H9 (cell line): ENCODE results near the gene ATP1A4. TPM values are rescaled to one million over a fixed set of nuclear protein-coding genes. Genes with fewer than 3 reads are reported as not detected.

Experiments
- DNase-seq: peaks from one replicate; pipeline ENCODE4 v3.0.0-alpha.2; 2017
- H2AFZ ChIP-seq: one replicate; pipeline ENCODE4 v1.6.1; 2013; ENCODE audit warnings: mild to moderate bottlenecking, low read length, control low read depth, moderate library complexity
- H2AK5ac ChIP-seq: 2 replicates; pipeline ENCODE4 v1.6.1; 2013; ENCODE audit warnings: low read length, control low read depth, mixed read lengths; ENCODE audit not compliant: insufficient read length
- H2BK120ac ChIP-seq: one replicate; pipeline ENCODE4 v1.6.1; 2013; ENCODE audit warnings: low read depth, mild to moderate bottlenecking, low read length, control low read depth, inconsistent platforms; ENCODE audit not compliant: poor library complexity, severe bottlenecking
- H2BK12ac ChIP-seq: 2 replicates; pipeline ENCODE4 v1.6.1; 2013; ENCODE audit warnings: low read length, control low read depth, mixed read lengths, low read depth; ENCODE audit not compliant: insufficient read length
- H2BK15ac ChIP-seq: 2 replicates; pipeline ENCODE4 v1.6.1; 2013; ENCODE audit warnings: low read depth, low read length, control low read depth
- H2BK20ac ChIP-seq: one replicate; pipeline ENCODE4 v1.6.1; 2013; ENCODE audit warnings: low read depth, mild to moderate bottlenecking, low read length, control low read depth, inconsistent platforms; ENCODE audit not compliant: poor library complexity, severe bottlenecking
- H2BK5ac ChIP-seq: 2 replicates; pipeline ENCODE4 v1.6.1; 2013; ENCODE audit warnings: low read length, control low read depth, mixed read lengths; ENCODE audit not compliant: insufficient read length
- H3K14ac ChIP-seq: 2 replicates; pipeline ENCODE4 v1.6.1; 2013; ENCODE audit warnings: low read length, control low read depth; ENCODE audit not compliant: insufficient read depth
- H3K18ac ChIP-seq: 2 replicates; pipeline ENCODE4 v1.6.1; 2013; ENCODE audit warnings: low read depth, mild to moderate bottlenecking, mixed read lengths, low read length, control low read depth; ENCODE audit not compliant: insufficient read length
- H3K23ac ChIP-seq: 2 replicates; pipeline ENCODE4 v1.6.1; 2013; ENCODE audit warnings: low read length, control low read depth, mixed read lengths, low read depth; ENCODE audit not compliant: insufficient read length
- H3K23me2 ChIP-seq: 2 replicates; pipeline ENCODE4 v1.6.1; 2013; ENCODE audit warnings: low read depth, mild to moderate bottlenecking, mixed read lengths, low read length, control low read depth; ENCODE audit not compliant: insufficient read length, poor library complexity, severe bottlenecking
- H3K27ac ChIP-seq: 2 replicates; pipeline ENCODE4 v1.5.1; 2013; ENCODE audit warnings: low read length, control low read depth, mixed read lengths, low read depth; ENCODE audit not compliant: insufficient read length
- H3K27me3 ChIP-seq: 2 replicates; pipeline ENCODE4 v1.6.1; 2013; ENCODE audit warnings: low read length, control low read depth, inconsistent platforms; ENCODE audit not compliant: insufficient read depth
- H3K4ac ChIP-seq: 2 replicates; pipeline ENCODE4 v1.6.1; 2013; ENCODE audit warnings: low read depth, mild to moderate bottlenecking, control low read depth, inconsistent platforms, low read length, moderate library complexity
- H3K4me1 ChIP-seq: 2 replicates; pipeline ENCODE4 v1.6.1; 2013; ENCODE audit warnings: low read length, control low read depth, inconsistent platforms; ENCODE audit not compliant: insufficient read depth
- H3K4me2 ChIP-seq: 2 replicates; pipeline ENCODE4 v1.6.1; 2013; ENCODE audit warnings: low read length, control low read depth, mixed read lengths; ENCODE audit not compliant: insufficient read length, insufficient read depth
- H3K56ac ChIP-seq: 2 replicates; pipeline ENCODE4 v1.6.1; 2013; ENCODE audit warnings: low read depth, mild to moderate bottlenecking, mixed read lengths, low read length, control low read depth; ENCODE audit not compliant: insufficient read length
- H3K79me1 ChIP-seq: 2 replicates; pipeline ENCODE4 v1.6.1; 2013; ENCODE audit warnings: low read depth, mild to moderate bottlenecking, moderate library complexity, low read length, control low read depth, inconsistent platforms; ENCODE audit not compliant: insufficient read depth, poor library complexity, severe bottlenecking
- H3K79me2 ChIP-seq: 2 replicates; pipeline ENCODE4 v1.6.1; 2013; ENCODE audit warnings: low read length, control low read depth, inconsistent platforms; ENCODE audit not compliant: insufficient read depth
- H3K9ac ChIP-seq: 2 replicates; pipeline ENCODE4 v1.6.1; 2013; ENCODE audit warnings: low read length, control low read depth, mixed read lengths; ENCODE audit not compliant: insufficient read length; ENCODE audit errors: extremely low read depth
- H3K9me3 ChIP-seq: one replicate; pipeline ENCODE4 v1.6.1; 2013; ENCODE audit warnings: low read depth, low read length, inconsistent platforms; ENCODE audit not compliant: control insufficient read depth
- H3T11ph ChIP-seq: one replicate; pipeline ENCODE4 v1.6.1; 2013; ENCODE audit warnings: mild to moderate bottlenecking, low read length, control low read depth, inconsistent platforms
- H4K20me1 ChIP-seq: one replicate; pipeline ENCODE4 v1.6.1; 2013; ENCODE audit not compliant: control insufficient read depth, insufficient read length, insufficient read depth
- H4K5ac ChIP-seq: 2 replicates; pipeline ENCODE4 v1.6.1; 2013; ENCODE audit warnings: low read depth, mild to moderate bottlenecking, mixed read lengths, low read length, control low read depth; ENCODE audit not compliant: insufficient read length
- H4K8ac ChIP-seq: replicated peaks from 2 replicates; pipeline ENCODE4 v1.6.1; 2013; ENCODE audit warnings: low read length, control low read depth, mixed read lengths, low read depth; ENCODE audit not compliant: insufficient read length
- H4K91ac ChIP-seq: 2 replicates; pipeline ENCODE4 v1.6.1; 2013; ENCODE audit warnings: low read depth, mild to moderate bottlenecking, moderate library complexity, mixed read lengths, low read length, control low read depth; ENCODE audit not compliant: insufficient read length
- H3K27ac Mint-ChIP-seq, 3 experiments: 2 replicates in 2 of 3; 3 replicates in 1 of 3; pipeline ENCODE4 v1.8.0; 2020 to 2021; ENCODE audit warnings: mixed read lengths in 3 of 3, mild to moderate bottlenecking in 1 of 3, moderate library complexity in 1 of 3
- H3K27me3 Mint-ChIP-seq: 2 replicates; pipeline ENCODE4 v1.8.0; 2021; ENCODE audit warnings: low read depth, mild to moderate bottlenecking, moderate library complexity, mixed read lengths
- H3K36me3 Mint-ChIP-seq, 3 experiments: 2 replicates in 2 of 3; 3 replicates in 1 of 3; pipeline ENCODE4 v1.8.0; 2020 to 2021; ENCODE audit warnings: low read depth in 3 of 3, mixed read lengths in 3 of 3; ENCODE audit not compliant: insufficient read depth in 1 of 3
- H3K4me1 Mint-ChIP-seq, 2 experiments: 2 replicates each; pipeline ENCODE4 v1.8.0; 2020; ENCODE audit warnings: mixed read lengths in 2 of 2
- H3K4me3 Mint-ChIP-seq, 2 experiments: 2 replicates in 1 of 2; 3 replicates in 1 of 2; pipeline ENCODE4 v1.8.0; 2020 to 2021; ENCODE audit warnings: mild to moderate bottlenecking in 2 of 2, mixed read lengths in 2 of 2, moderate library complexity in 1 of 2
- H3K9me3 Mint-ChIP-seq, 2 experiments: 2 replicates in 1 of 2; 3 replicates in 1 of 2; pipeline ENCODE4 v1.8.0; 2020; ENCODE audit warnings: mild to moderate bottlenecking in 2 of 2, mixed read lengths in 2 of 2, moderate library complexity in 1 of 2
- CTCF ChIP-seq: fragments of 200-600 bp; sonication (generic); conservative IDR thresholded peaks from 3 replicates; pipeline ENCODE4 v1.8.0; 2021; ENCODE audit warnings: antibody characterized with exemption, mild to moderate bottlenecking
- WGBS: extraction: QIAGEN DNeasy Blood & Tissue Kit; methylation state at CpG from one replicate; pipeline ENCODE4 v1.1.7; 2013; ENCODE audit warnings: missing lambda C conversion rate, low lambda C conversion rate, mixed read lengths; ENCODE audit not compliant: insufficient read length; ENCODE audit errors: extremely low coverage; 5-methylcytosine and 5-hydroxymethylcytosine counted together
- total RNA-seq: library from RNA; stranded (reverse); gene quantifications from 2 replicates; pipeline ENCODE4 v1.2.1, GENCODE V29; 2021

Gene ATP1A4
- total RNA-seq, 1 experiment from 2014 or later = 0.20 TPM

- H3K4me1 ChIP-seq = no peaks in the 10 kb centered on the region
- H3K4ac ChIP-seq = no peak overlapping the region
- no peaks in the 10 kb centered on the region for H3K79me1 ChIP-seq
- Mint-ChIP-seq H3K27ac (peak overlapping the region in 1 of 3 experiments; percentile 35; a peak in 3 of 7 replicates), H3K27me3 (no peaks in the 10 kb centered on the region), H3K4me1 (peaks cover 15 to 17% of the 10 kb centered on the region in 2 experiments), H3K4me3 (no peak overlapping the region), H3K9me3 (no peaks in the 10 kb centered on the region), H3K36me3 (peaks cover 18 to 90% (median 61%) of the 10 kb centered on the region in 3 experiments; a peak in 6 of 7 replicates)
- H3T11ph ChIP-seq = no peak overlapping the region
- H2AFZ ChIP-seq = no peak overlapping the region
- peak; percentile 62; the same call in 2 of the 3 replicates for TF ChIP-seq CTCF
- H3K9ac ChIP-seq = no peak overlapping the region
- no peak overlapping the region for H2BK120ac ChIP-seq
- no peak overlapping the region for H4K5ac ChIP-seq
- WGBS = no CpG with 5 or more reads among the region's 4 CpGs
- no peak overlapping the region for H3K4me2 ChIP-seq
- H3K18ac ChIP-seq = no peak overlapping the region
- no peak overlapping the region for H3K23ac ChIP-seq
- no peak overlapping the region for H2BK12ac ChIP-seq
- no peak overlapping the region for H2BK20ac ChIP-seq
- no peak overlapping the region for H3K56ac ChIP-seq
- no peaks in the 10 kb centered on the region for H3K79me2 ChIP-seq
- no peak overlapping the region for H4K91ac ChIP-seq
- no peaks in the 10 kb centered on the region for H3K23me2 ChIP-seq
- H2BK15ac ChIP-seq = no peak overlapping the region
- no peaks in the 10 kb centered on the region for H3K9me3 ChIP-seq
- H3K27me3 ChIP-seq = no peaks in the 10 kb centered on the region
- H4K8ac ChIP-seq = no peak overlapping the region
- DNase-seq = peak; percentile 67
- H3K14ac ChIP-seq = no peak overlapping the region
- no peak overlapping the region for H2AK5ac ChIP-seq
- no peak overlapping the region for H2BK5ac ChIP-seq
- no peaks in the 10 kb centered on the region for H4K20me1 ChIP-seq
- H3K27ac ChIP-seq = no peak overlapping the region
These were observed 67.9 kb downstream of the ATP1A4 start for GRCh38 chr1:160219062-160219929.
